Ishikawa (cell line): Measurements from ENCODE around the gene TRIM42.

Experiments used
- CEBPB ChIP-seq: IDR thresholded peaks from 2 replicates; pipeline ENCODE4 v1.6.1; 2012
- CREB1 ChIP-seq: IDR thresholded peaks from 2 replicates; pipeline ENCODE4 v1.6.1; 2012; ENCODE audit warnings: low read depth
- EGR1 ChIP-seq: IDR thresholded peaks from 2 replicates; pipeline ENCODE4 v1.6.1; 2012
- EP300 ChIP-seq: IDR thresholded peaks from 2 replicates; pipeline ENCODE4 v1.6.1; 2012; ENCODE audit warnings: borderline replicate concordance
- FOXM1 ChIP-seq: IDR thresholded peaks from 2 replicates; pipeline ENCODE4 v1.6.1; 2012; ENCODE audit warnings: low read depth, borderline replicate concordance
- NFIC ChIP-seq: IDR thresholded peaks from 2 replicates; pipeline ENCODE4 v1.6.1; 2012
- RAD21 ChIP-seq: IDR thresholded peaks from 2 replicates; pipeline ENCODE4 v1.6.1; 2012; ENCODE audit warnings: low read depth
- REST ChIP-seq: IDR thresholded peaks from 2 replicates; pipeline ENCODE4 v1.6.1; 2012; ENCODE audit warnings: low read depth, mild to moderate bottlenecking
- TAF1 ChIP-seq: IDR thresholded peaks from 2 replicates; pipeline ENCODE4 v1.6.1; 2012; ENCODE audit warnings: low read depth, mild to moderate bottlenecking
- TCF12 ChIP-seq: IDR thresholded peaks from 2 replicates; pipeline ENCODE4 v1.6.1; 2012; ENCODE audit warnings: low read depth
- TEAD4 ChIP-seq: IDR thresholded peaks from 2 replicates; pipeline ENCODE4 v1.6.1; 2012
- USF1 ChIP-seq: IDR thresholded peaks from 2 replicates; pipeline ENCODE4 v1.6.1; 2012
- YY1 ChIP-seq: IDR thresholded peaks from 2 replicates; pipeline ENCODE4 v1.6.1; 2012; ENCODE audit warnings: low read depth
- ZBTB7A ChIP-seq: IDR thresholded peaks from 2 replicates; pipeline ENCODE4 v1.6.1; 2012; ENCODE audit warnings: low read depth
- TF ChIP-seq, protein P1 (sequence below): IDR thresholded peaks from 2 replicates; pipeline ENCODE4 v1.6.1; 2012

Gene TRIM42

GRCh38 chr3:140726066-140726465 lies 48.2 kb downstream of the TRIM42 start:
- TF ChIP-seq NFIC (no peak), TAF1 (no peak), TCF12 (no peak), EP300 (no peak), REST (no peak), TEAD4 (no peak), CREB1 (no peak), FOXM1 (no peak), YY1 (no peak), RAD21 (no peak), EGR1 (no peak), CEBPB (no peak), USF1 (no peak)
- TF ChIP-seq, protein P1, sequence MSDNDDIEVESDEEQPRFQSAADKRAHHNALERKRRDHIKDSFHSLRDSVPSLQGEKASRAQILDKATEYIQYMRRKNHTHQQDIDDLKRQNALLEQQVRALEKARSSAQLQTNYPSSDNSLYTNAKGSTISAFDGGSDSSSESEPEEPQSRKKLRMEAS, result no peak

DNA sequence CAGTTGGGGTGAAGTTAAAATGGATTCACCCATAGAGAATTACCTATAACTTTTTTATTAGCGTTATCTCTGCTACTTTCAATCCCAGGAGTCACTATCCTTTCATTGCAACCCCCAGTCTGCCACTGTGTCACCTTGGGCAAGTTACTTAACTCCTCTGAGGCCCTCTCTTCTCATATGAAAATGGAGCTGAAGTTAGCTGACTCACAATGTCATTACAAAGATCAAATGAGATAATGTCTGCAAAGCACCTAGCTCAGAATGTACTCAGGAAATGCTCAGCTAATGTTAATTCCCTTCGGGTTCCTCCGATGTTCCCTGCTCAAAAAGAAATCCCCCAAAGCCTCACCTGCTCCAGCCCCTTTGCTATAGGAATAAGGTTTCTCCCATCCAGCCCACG lies 50.0 kb downstream of the TRIM42 start:
- TF ChIP-seq, protein P1, result no peak
- no peak for TF ChIP-seq NFIC
- TF ChIP-seq USF1, result no peak
- TF ChIP-seq RAD21, result no peak
- no peak for TF ChIP-seq CREB1
- no peak for TF ChIP-seq EP300
- no peak for TF ChIP-seq YY1
- TF ChIP-seq CEBPB, result no peak

GRCh38 chr3:140731440-140732119 lies 53.7 kb downstream of the TRIM42 start:
- TF ChIP-seq REST (no peak), YY1 (no peak), CEBPB (no peak), ZBTB7A (no peak), EGR1 (no peak), EP300 (no peak), RAD21 (no peak), NFIC (no peak), FOXM1 (no peak), TEAD4 (no peak), TAF1 (no peak), USF1 (no peak)
- TF ChIP-seq, protein P1, result no peak

DNA sequence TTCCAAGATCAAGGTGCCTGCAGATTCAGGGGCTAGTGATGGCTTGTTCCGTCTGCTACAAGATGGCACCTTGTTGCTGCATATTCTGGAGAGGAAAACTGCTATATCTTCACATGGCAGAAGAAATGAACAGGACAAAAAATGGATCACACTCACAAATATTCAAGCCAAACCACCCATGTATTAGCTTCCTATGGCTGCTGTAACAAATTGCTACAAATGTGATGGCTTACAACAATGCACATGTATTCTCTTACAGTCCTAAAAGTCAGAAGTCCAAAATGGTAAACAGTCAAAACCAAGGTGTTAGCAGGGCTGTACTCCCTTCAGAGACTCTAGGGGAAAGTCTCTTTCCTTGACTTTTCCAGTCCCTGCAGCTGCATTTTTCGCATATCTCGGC lies 55.8 kb downstream of the TRIM42 start:
- TF ChIP-seq NFIC (no peak), ZBTB7A (no peak), YY1 (no peak), REST (no peak), CEBPB (no peak), TAF1 (no peak), EGR1 (no peak), RAD21 (no peak), TEAD4 (no peak), EP300 (no peak), TCF12 (no peak), USF1 (no peak), CREB1 (no peak), FOXM1 (no peak)
- TF ChIP-seq, protein P1, result no peak
